GM11168 (cell line): ENCODE data around the gene MACROD1.
"Not testable (repeated sequence)": the region's sequence is repeated elsewhere in the genome, so short reads cannot be mapped to it uniquely, and the experiment has no call there.

Experiments
- in situ Hi-C: fragments of 300-500 bp; cut with MboI; formaldehyde crosslinking; loops from one replicate; pipeline ENCODE4 v1.12.0; 2022; ENCODE audit warnings: low sequenced_read_pairs; ENCODE audit not compliant: unreplicated experiment

MACROD1 gene

DNA sequence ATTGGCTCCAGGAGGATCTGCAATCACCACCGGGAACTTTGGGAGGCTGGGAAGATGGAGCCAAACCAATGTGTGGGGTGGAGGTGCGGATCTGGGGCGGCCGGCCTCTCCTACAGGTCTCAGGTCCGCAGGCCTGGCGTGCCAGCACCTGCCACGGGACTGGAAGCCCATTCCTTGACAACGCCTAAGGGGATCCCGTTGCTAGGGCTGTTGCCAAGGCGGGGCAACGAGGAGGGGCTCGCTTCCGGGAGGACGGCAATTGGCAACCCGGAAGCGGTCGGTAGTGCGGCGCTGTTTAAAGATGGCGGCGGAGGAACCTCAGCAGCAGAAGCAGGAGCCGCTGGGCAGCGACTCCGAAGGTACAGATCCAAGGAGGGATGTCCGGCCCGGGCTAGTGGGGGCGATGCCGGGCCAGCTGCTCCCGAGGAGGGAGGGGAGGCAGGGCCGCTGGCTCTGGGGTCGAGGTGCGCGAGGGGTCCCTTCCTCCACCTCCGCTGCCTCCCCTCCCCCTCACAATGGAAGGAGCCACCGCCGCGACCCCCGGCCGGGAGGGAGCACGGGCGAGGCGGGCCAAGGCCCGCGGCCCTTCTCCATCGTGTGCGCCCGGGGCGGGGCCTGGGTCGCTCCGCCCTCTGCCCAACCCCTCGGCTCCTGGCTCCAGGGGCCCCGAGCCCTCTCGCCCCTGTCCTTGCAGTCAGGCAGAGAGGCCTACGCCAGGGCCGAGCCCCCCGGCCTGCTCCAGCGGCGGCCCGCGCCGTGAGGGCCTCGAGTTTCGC lies 179.6 kb downstream of the MACROD1 start, which contains the start of gene OTUB1:
OTUB1 (plus strand) TSS at position 283 of the 776 bp plus-strand sequence; CDS start at position 302, 19 bp downstream.
- in situ Hi-C loops = no loop called here

DNA sequence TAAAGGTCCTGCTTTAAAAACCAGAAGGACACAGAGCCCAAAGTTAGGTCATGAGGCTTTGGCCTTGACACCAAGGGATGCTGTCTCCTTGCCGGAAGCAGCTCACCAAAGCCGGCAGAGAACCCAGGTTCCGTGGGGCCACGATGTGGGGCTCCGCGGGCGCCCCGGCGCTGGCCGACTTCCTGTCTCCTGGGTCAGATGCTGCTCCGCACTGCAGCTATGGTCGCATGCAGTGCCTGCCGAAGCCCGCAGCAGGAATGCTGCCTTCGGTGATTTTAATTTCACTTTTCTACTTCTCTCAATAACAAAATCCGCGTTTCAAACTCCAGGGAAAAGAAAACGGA lies 180.1 kb downstream of the MACROD1 start:
- in situ Hi-C loops = no loop called here

DNA sequence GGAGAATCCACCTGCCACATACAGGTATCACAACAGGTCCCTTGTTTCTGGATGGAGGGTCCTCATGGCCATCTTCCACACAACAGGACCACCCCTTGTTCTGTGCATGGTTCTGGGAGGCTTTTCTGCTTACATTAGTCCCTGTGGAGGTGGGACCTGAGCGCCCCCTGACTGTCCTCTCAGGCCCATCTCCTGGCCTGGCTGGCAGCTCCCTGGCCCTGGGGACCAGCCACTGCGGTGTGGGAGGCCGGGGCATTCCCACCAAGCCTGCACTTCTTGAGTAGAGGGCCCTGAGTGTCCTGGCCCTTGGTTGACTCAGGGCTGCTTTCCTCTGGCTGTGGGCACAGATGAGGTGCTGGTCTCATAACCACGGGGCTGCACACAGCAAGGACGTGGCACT lies 186.5 kb downstream of the MACROD1 start:
- in situ Hi-C loops = no loop called here

DNA sequence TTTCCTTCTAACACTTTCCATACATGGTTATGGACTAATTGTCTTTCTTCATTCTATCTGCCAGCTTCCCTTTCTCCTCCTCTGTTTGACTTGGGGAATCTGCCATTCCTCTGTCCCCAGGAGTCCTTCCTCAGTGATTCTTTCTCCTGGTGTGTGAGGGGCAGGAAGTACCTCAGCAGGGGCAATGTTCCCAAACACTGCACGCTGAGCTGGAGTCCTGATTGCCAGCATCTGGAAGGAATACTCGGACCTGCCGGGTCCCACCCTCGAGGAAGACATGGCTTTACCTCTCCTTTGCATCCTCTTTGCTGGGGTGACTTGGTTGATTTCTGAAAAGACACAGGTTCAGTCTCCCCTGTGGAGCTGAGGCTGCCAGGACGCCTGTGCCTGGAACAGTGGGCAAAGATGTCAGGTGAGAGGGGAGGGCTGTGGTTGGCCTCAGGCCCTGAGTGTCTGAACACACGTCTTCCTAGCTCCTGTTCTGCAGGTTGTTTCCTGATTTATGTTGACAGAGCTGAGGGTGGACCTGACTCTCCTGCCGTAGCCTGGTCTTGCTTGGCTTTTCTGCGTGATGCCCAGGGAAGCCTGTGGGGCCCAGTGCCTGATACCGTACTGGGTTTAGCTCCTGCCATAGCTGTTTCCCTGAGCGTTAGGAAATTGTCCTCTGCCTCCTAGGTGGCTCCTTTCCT lies 187.2 kb downstream of the MACROD1 start:
- in situ Hi-C loops = no loop called here

DNA sequence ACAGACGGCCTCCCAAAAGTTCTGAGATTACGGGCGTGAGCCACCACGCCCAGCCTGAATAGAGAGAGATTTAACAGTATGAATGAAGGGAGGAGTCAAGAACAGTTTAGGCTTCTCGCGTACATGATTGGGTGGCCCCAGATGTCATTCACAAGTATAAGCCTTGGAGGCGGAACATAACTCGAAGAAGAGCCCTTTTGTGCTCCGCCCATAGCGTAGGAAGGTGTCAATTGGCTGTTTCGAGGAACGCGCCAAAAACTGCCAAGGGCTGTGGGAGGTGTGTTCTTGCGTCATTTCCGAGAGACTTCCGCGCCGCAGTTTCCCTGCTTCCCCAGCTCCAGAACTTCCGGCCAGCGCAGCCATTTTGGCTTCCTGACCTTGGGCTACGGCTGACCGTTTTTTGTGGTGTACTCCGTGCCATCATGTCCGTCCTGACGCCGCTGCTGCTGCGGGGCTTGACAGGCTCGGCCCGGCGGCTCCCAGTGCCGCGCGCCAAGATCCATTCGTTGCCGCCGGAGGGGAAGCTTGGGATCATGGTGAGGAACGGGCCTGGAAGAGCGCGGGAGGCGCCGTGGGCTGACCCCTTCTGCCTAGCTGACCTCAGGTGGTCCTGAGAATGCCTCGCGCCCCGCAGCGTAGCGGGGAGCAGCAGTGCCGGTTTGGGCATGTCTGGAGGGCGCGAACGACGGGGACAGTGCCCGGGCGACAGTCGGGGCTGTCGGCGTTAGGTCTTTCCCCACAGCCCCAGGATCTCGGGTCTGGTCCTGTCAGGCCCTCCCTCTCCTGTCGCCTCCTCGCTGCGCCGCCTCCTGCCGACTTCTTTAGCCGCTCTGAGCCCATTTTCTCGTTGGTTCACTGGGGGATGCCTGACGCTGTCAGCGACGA lies 191.4 kb downstream of the MACROD1 start, which contains the start of gene COX8A:
COX8A (plus strand) TSS at position 362 of the 885 bp plus-strand sequence; CDS start at position 423, 61 bp downstream.
- in situ Hi-C loops = no loop called here

DNA sequence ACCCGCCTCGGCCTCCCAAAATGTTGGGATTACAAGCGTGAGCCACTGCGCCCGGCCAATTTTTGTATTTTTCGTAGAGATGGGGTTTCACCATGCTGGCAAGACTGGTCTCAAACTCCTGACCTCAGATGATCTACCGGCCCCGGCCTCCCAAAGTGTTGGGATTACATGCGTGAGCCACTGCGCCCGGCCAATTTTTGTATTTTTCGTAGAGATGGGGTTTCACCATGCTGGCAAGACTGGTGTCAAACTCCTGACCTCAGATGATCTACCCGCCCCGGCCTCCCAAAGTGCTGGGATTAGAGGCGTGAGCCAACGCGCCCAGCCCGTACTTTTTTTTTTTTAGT lies 192.0 kb downstream of the MACROD1 start:
- in situ Hi-C loops = not testable (repeated sequence)

DNA sequence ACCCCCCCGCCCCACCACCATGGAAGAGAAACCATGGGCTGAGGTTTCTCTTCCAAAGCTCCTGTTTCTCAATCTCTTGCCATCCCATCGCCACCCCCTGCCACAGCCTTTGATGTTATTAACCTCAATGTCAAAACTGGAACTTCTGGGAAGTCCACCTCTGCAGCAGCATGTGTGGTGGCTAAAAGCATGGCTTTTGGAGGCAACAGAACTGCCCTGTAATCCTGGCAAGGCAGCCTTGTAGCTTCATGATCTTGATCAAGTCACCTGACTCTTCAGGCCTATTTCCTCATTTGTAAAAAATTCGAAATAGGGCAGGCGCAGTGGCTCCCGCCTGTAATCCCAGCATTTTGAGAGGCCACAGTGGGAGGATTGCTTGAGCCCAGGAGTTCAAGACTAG lies 195.0 kb downstream of the MACROD1 start:
- in situ Hi-C loops = no loop called here

DNA sequence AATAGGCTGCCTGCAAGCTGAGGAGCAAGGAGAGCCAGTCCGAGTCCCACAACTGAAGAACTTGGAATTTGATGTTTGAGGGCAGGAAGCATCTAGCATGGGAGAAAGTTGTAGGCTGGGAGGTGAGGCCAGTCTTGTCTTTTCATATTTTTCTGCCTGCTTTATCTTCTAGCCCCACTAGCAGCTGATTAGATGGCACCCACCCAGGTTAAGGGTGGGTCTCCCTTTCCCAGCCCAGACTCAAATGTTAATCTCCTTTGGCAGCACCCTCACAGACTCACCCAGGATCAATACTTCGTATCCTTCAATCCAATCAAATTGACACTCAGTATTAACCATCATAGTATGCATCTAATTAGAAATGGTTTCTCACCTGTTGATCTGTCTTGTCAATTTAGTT lies 196.5 kb downstream of the MACROD1 start:
- in situ Hi-C loops = no loop called here

DNA sequence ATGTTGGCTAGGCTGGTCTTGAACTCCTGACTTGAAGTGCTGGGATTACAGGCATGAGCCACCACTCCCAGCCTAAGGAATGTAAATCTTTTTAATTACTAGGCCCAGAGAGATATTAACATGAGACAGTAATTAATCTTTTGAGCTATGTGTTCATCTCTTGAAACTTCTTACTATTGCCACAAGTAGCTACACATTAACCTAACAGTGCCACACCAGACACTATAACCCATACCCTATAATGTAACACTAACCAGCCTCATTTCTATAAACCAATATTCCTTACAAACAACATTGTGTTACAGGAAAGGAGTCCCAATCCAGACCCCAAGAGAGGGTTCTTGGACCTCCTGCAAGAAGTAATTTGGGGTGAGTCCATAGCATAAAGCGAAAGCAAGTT lies 199.5 kb downstream of the MACROD1 start:
- in situ Hi-C loops = no loop called here

DNA sequence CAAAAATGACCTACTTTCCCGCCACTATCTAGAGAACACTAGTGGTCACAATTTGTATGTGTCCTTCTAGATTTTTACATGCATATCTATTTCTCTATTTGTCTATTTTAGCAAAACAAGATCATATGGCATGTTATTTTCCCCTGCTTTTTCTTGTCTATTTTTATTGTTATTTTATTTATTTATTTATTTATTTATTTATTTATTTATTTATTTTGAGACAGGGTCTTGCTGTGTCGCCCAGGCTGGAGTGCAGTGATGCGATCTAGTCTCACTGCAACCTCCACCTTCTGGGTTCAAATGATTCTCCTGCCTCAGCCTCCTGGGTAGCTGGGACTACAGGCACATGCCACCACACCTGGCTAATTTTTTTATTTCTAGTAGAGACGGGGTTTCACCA lies 202.0 kb downstream of the MACROD1 start:
- in situ Hi-C loops = not testable (repeated sequence)

DNA sequence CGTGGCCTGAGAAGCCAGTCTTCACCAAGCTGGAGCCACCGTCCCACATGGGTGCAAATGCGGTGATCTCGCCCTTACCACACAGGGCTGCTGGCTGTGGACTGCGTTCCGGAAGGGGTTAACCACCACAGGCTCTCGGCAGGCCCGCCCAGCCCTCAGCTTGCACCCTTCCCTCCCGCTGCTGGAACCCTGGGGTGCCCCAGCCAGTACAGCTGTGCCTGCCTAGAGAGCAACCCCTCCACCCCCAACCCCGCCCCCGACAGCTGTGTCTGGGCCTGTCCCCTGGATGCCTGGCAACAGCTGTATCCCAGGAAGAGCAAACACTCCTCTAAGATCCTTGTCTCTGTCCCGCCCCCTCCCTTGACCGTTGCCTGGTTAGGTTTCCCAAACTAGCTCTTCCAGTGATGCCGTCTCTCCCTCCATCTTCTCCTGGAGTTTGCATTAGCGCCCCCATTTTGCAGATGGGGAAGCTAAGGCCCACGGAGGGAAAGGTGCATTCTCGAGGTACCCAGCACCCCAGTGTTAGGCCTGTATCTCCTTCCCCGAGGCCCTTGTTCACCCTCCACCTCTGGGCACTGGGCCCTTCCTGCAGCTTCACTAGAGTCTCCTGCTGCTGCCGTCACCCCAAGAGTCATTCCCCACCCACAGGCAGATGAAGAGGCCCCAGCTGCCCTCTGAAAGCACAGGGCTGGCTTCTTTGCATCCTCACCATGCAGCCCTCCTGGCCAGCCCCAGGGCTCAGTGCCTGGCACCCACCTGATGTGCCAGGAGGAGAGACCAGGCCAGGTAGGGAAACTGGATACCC lies 204.1 kb downstream of the MACROD1 start:
- in situ Hi-C loops = no loop called here

DNA sequence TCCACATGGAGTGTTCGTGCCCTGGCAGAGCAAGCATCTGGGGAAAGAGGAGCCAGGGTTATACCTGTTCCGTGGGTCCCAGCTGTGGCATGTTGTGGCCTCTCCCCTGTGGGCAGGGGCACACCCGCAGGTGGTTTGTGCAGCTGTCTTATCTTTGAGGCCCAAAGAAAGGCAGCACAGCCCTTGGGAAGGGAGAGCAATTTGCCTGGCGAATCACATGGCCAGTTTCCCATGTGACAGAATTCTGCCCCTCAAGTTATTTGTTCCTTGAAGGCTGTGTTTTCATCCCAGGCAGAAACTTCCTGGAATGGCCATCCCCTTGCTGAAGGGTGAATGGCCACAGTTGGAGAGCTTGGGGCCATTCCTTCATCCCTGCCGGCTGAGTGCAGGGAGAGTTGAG lies 207.9 kb downstream of the MACROD1 start:
- in situ Hi-C loops = no loop called here

DNA sequence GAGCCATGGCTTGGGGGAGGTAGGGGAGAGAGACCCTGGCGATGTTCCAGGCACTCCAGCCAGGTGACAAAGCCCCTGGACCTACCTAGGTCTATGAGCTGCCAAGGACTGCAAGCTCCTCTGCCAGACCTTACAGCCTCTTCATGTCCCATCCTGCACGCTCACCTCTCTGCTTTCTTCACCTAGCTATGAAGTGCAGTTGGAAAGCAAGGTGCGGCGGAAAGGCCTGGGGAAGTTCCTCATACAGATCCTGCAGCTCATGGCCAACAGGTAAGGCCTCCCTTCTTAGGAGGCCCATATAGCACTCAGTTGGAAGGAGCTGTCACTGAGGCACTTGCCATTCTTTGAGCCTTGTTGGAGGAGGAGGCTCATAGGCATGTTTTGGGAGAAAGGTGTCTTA lies 213.3 kb downstream of the MACROD1 start:
- in situ Hi-C loops = no loop called here

DNA sequence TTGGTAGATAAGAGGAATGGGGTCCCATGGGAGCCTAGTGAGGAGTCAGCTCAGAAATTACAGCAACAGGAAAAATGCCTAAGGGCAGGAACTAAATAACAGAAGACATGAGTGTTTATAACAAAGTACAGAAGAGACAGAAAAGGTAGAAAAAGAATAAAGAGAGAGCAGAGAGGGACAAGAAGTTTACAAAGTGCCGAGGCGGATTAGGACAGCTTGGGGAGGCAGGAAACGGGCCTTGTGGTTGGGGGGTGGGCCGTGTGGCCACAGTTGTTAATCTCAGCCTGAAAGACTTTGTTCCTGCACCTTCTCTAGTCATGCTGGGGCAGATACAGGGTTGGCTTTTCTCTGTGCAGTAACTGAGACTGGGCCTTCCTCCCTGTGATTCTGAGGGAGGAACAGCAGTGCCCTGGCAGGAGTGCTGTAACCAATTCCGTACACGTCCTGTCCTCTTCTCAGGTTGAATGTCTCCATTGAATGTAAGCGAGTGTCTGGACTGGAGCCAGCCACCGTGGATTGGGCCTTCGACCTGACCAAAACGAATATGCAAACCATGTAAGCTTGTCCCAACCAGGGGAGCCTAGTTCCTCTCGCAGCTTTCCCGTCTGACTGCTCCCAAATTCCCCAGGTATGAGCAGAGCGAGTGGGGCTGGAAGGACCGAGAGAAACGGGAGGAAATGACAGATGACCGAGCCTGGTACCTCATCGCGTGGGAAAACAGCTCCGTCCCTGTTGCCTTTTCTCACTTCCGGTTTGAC lies 214.0 kb downstream of the MACROD1 start:
- in situ Hi-C loops = no loop called here
